DND-41 (cell line): Measurements from ENCODE around the gene NXPE1.
"Not testable (repeated sequence)": the region's sequence is repeated elsewhere in the genome, so short reads cannot be mapped to it uniquely, and the experiment has no call there.

Source experiments
- ATAC-seq: fragments of 200-7000 bp; cut with Tn5 transposase; 3 replicates; pipeline ENCODE4 v1.9.1; 2021; ENCODE audit warnings: low read depth; ENCODE audit not compliant: insufficient read depth
- DNase-seq: peaks from one replicate; pipeline ENCODE4 v3.0.0-alpha.2; 2020
- H2AFZ ChIP-seq: 2 replicates; pipeline ENCODE4 v1.6.0; 2012; ENCODE audit warnings: low read depth, low read length
- H3K27ac ChIP-seq: 2 replicates; pipeline ENCODE4 v1.5.1; 2012; ENCODE audit warnings: low read length, inconsistent platforms
- H3K27me3 ChIP-seq: fragments of 200-600 bp; sonication (generic); 2 replicates; pipeline ENCODE4 v1.6.0; 2012; ENCODE audit warnings: low read length, mild to moderate bottlenecking, inconsistent platforms; ENCODE audit not compliant: insufficient read depth, poor library complexity
- H3K36me3 ChIP-seq: 2 replicates; pipeline ENCODE4 v1.5.1; 2012; ENCODE audit warnings: low read length, inconsistent platforms; ENCODE audit not compliant: insufficient read depth
- H3K4me1 ChIP-seq: 2 replicates; pipeline ENCODE4 v1.5.1; 2012; ENCODE audit warnings: mild to moderate bottlenecking, low read length; ENCODE audit not compliant: insufficient read depth
- H3K4me2 ChIP-seq: 2 replicates; pipeline ENCODE4 v1.6.0; 2012; ENCODE audit warnings: mild to moderate bottlenecking, moderate library complexity, low read length, inconsistent platforms; ENCODE audit not compliant: insufficient read depth
- H3K4me3 ChIP-seq, 2 experiments: fragments of 200-600 bp in 1 of 2; shearing (Covaris generic) in 1 of 2; 2 replicates each; pipeline ENCODE4 v1.5.1; 2012 to 2016; ENCODE audit warnings: inconsistent platforms in 2 of 2, low read length in 2 of 2, mild to moderate bottlenecking in 2 of 2, low read depth in 1 of 2, moderate library complexity in 1 of 2
- H3K79me2 ChIP-seq: 2 replicates; pipeline ENCODE4 v1.6.0; 2012; ENCODE audit warnings: low read length, inconsistent platforms; ENCODE audit not compliant: insufficient read depth
- H3K9ac ChIP-seq: 2 replicates; pipeline ENCODE4 v1.6.0; 2012; ENCODE audit warnings: low read depth, mild to moderate bottlenecking, inconsistent platforms, low read length, moderate library complexity
- H3K9me3 ChIP-seq: 2 replicates; pipeline ENCODE4 v1.5.1; 2012; ENCODE audit warnings: low read length, moderate library complexity, mild to moderate bottlenecking, inconsistent platforms; ENCODE audit not compliant: insufficient read depth, severe bottlenecking
- H4K20me1 ChIP-seq: 2 replicates; pipeline ENCODE4 v1.6.0; 2012; ENCODE audit warnings: low read length; ENCODE audit not compliant: insufficient read depth
- EZH2 ChIP-seq: IDR thresholded peaks from 3 replicates; pipeline ENCODE4 v1.6.1; 2012; ENCODE audit warnings: borderline replicate concordance, low read depth, mild to moderate bottlenecking, moderate library complexity, low read length, inconsistent platforms; ENCODE audit not compliant: severe bottlenecking
- TF ChIP-seq, protein P1 (sequence below): IDR thresholded peaks from 2 replicates; pipeline ENCODE4 v1.5.1; 2012; ENCODE audit warnings: borderline replicate concordance, low read length, moderate library complexity, mild to moderate bottlenecking; ENCODE audit not compliant: poor library complexity, severe bottlenecking; ENCODE audit errors: extremely low read depth

The NXPE1 gene

DNA sequence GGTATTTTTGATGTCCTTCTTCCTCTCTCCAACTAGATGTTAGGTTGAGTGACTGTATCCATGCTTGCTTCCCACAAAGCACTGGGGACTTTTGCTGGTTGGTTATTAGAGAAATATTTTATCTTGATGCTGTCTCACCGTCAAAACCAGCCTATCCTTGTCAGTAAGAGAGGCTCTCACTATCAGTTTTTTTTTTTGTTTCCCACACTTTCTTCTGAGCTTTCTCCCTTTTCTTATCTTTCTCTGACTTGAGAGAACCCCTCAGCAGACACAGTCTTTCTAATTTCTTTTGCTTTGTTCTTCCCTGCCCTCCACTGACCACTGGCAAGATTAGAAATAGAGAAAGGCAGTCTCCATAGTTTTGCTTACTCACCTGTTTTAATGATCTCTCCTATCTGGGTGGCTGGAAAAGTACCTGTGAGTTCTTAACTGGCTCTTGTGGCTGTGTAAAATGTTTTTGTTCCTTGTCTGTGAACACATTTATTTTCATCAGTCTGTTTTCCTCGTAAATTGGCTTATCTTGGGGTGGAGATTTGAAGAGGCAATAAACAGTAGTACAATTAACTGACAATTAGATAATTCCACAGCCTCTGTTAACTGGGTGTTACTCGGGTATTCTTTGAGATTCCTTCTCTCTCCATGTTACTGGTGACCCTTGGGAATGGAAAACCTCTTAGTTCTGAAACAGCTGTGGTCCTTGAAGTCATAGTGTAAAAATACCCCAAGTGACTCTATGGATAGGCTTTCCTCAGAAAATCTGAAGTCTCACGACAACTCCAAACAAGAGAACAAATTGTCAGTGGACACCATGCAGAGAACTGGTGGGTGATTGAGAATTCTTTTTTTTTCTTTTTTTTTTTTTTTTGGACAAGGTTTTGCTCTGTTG lies at the start of gene NXPE1:
Gene NXPE1, minus strand, starts transcription at position 457 of the 886 bp plus-strand sequence. CDS start 8,680 bp downstream, outside the sequence.
- ATAC-seq = no peak
- Histone ChIP-seq H3K4me1 (no peaks in the 10 kb centered on the region), H3K4me3 (no peak within 1 kb of the TSS), H3K36me3 (no peaks in the 10 kb centered on the region), H3K27ac (no peak within 1 kb of the TSS), H3K27me3 (no peaks in the 10 kb centered on the region), H3K9me3 (no peaks in the 10 kb centered on the region), H3K4me2 (no peak within 1 kb of the TSS), H3K9ac (no peak within 1 kb of the TSS), H4K20me1 (no peaks in the 10 kb centered on the region), H2AFZ (no peak within 1 kb of the TSS), H3K79me2 (no peaks in the 10 kb centered on the region)
- no peak for TF ChIP-seq EZH2
- TF ChIP-seq, protein P1, sequence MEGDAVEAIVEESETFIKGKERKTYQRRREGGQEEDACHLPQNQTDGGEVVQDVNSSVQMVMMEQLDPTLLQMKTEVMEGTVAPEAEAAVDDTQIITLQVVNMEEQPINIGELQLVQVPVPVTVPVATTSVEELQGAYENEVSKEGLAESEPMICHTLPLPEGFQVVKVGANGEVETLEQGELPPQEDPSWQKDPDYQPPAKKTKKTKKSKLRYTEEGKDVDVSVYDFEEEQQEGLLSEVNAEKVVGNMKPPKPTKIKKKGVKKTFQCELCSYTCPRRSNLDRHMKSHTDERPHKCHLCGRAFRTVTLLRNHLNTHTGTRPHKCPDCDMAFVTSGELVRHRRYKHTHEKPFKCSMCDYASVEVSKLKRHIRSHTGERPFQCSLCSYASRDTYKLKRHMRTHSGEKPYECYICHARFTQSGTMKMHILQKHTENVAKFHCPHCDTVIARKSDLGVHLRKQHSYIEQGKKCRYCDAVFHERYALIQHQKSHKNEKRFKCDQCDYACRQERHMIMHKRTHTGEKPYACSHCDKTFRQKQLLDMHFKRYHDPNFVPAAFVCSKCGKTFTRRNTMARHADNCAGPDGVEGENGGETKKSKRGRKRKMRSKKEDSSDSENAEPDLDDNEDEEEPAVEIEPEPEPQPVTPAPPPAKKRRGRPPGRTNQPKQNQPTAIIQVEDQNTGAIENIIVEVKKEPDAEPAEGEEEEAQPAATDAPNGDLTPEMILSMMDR = no peak
- DNase-seq = no peak

DNA sequence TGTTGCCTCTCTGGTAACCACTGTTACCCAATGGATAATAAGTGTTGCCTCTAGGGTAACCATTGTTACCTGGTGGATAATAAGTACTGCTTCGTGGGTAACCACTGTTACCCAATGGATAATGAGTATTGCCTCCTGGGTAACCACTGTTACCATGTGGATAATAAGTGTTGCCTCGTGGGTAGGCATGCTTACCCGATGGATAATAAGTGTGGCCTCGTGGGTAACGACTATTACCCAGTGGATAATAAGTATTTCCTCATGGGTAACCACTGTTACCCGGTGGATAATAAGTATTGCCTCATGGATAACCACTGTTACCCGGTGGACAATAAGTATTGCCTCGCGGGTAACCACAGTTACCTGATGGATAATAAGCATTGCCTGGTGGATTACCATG lies 49.7 kb upstream of the NXPE1 start:
- Histone ChIP-seq H3K9ac (no peak overlapping the region), H3K36me3 (no peaks in the 10 kb centered on the region), H3K4me3 (no peak overlapping the region), H3K79me2 (no peaks in the 10 kb centered on the region), H3K4me1 (no peaks in the 10 kb centered on the region), H3K4me2 (no peak overlapping the region), H3K27me3 (no peaks in the 10 kb centered on the region), H3K9me3 (peaks cover 48% of the 10 kb centered on the region), H3K27ac (no peak overlapping the region), H2AFZ (no peak overlapping the region), H4K20me1 (no peaks in the 10 kb centered on the region)
- ATAC-seq (no peak), DNase-seq (no peak)
- no peak for TF ChIP-seq EZH2
- TF ChIP-seq, protein P1 = no peak

DNA sequence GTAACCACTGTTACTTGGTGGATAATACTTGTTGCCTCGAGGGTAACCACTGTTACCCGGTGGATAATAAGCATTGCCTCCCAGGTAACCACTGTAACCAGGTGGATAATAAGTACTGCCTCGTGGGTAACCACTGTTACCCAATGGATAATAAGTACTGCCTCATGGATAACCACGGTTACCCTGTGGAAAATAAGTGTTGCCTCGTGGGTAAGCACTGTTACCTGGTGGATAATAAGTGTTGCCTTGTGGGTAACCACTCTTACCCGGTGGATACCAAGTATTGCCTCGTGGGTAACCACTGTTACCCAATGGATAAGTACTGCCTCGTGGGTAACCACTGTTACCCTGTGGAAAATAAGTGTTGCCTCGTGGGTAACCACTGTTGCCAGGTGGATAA lies 48.9 kb upstream of the NXPE1 start:
- not testable (repeated sequence) for H3K4me3 ChIP-seq, H3K9ac ChIP-seq, H3K27me3 ChIP-seq, H4K20me1 ChIP-seq, ATAC-seq, H3K79me2 ChIP-seq, H3K4me2 ChIP-seq, H3K4me1 ChIP-seq, H2AFZ ChIP-seq, H3K27ac ChIP-seq, DNase-seq, H3K36me3 ChIP-seq
- H3K9me3 ChIP-seq = peaks cover 41% of the 10 kb centered on the region

DNA sequence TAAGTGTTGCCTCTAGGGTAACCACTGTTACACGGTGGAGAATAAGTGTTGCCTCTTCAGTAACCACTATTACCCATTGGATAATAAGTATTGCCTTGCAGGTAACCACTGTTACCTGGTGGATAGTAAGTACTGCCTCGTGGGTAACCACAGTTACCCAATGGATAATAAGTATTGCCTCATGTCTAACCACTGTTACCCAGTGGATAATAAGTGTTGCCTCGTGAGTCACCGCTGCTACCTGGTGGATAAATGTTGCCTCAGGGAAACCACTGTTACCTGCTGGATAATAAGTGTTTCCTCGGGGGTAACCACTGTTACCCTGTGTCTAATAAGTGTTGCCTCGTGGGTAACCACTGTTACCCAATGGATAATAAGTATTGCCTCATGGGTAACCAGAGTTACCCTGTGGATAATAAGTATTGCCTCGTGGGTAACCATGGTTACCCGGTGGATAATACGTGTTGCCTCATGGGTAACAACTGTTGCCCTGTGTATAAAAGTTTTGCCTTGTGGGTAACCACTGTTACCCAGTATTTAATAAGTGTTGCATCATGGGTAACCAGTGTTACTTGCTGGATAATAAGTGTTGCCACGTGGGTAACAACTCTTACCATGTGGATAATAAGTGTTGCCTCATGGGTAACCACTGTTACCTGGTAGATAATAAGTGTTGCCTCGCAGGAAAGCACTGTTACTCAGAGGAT lies 48.2 kb upstream of the NXPE1 start:
- no peak for DNase-seq
- H3K4me2 ChIP-seq = no peak overlapping the region
- H3K79me2 ChIP-seq = no peaks in the 10 kb centered on the region
- no peaks in the 10 kb centered on the region for H3K27me3 ChIP-seq
- H3K4me1 ChIP-seq = no peaks in the 10 kb centered on the region
- H2AFZ ChIP-seq = no peak overlapping the region
- H3K36me3 ChIP-seq = no peaks in the 10 kb centered on the region
- ATAC-seq = no peak
- TF ChIP-seq, protein P1 = no peak
- TF ChIP-seq EZH2 = no peak
- no peak overlapping the region for H3K4me3 ChIP-seq
- peaks cover 35% of the 10 kb centered on the region for H3K9me3 ChIP-seq
- no peaks in the 10 kb centered on the region for H4K20me1 ChIP-seq
- no peak overlapping the region for H3K27ac ChIP-seq
- no peak overlapping the region for H3K9ac ChIP-seq

DNA sequence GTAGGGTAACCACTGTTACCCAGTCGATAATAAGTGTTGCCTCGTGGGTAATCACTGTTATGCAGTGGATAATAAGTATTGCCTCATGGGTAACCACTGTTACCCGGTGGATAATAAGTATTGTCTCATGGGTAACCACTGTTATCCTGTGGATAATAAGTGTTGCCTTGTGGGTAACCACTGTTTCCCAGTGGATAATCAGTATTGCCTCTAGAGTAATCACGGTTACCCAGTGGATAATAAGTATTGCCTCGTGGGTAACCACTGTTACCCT lies 47.1 kb upstream of the NXPE1 start:
- H3K79me2 ChIP-seq, H3K27me3 ChIP-seq, H3K27ac ChIP-seq, H2AFZ ChIP-seq, H3K4me3 ChIP-seq, H3K4me2 ChIP-seq, ATAC-seq, H4K20me1 ChIP-seq, H3K9ac ChIP-seq, H3K36me3 ChIP-seq, DNase-seq, H3K4me1 ChIP-seq: not testable (repeated sequence)
- peaks cover 35% of the 10 kb centered on the region for H3K9me3 ChIP-seq
